A549 (cell line): Measurements from ENCODE around the gene MEIS1. TPM values are rescaled to one million over a fixed set of nuclear protein-coding genes. Genes with fewer than 3 reads are reported as not detected.

Experiments used
- ATAC-seq, 2 experiments: fragments of 200-7000 bp in 1 of 2; fragments of >200 bp in 1 of 2; cut with Nextera tagmentation in 1 of 2; cut with Tn5 transposase in 1 of 2; 3 replicates each; pipeline versions ENCODE4 v1.8.0 to v1.9.1; 2018 to 2020; ENCODE audit warnings: mild to moderate bottlenecking in 1 of 2, moderate library complexity in 1 of 2
- CTCF ChIA-PET: fragments of 300-600 bp; sonication (Branson Sonifier 250); formaldehyde crosslinking; extraction: SDS; loops from one replicate; lab custom pipeline; 2021; ENCODE audit warnings: antibody characterized with exemption, inconsistent platforms; lab: Yijun Ruan, JAX
- POLR2A ChIA-PET: fragments of 350-600 bp; formaldehyde crosslinking; extraction: SDS; loops from one replicate; lab custom pipeline; 2021; ENCODE audit warnings: antibody characterized with exemption, inconsistent platforms; lab: Yijun Ruan, JAX
- DNase-seq, 2 experiments: peaks; one replicate each; pipeline versions ENCODE4 v3.0.0 to v3.0.0-alpha.2; 2011 to 2016; ENCODE audit warnings: low read depth in 1 of 2, low spot score in 1 of 2
- FAIRE-seq: peaks from 2 replicates; lab custom pipeline; 2011; peaks lifted over from hg19 to GRCh38; lab: Jason Lieb, UNC
- H3K27ac ChIP-seq, 2 experiments: fragments of >200 bp; sonication (Bioruptor Twin); formaldehyde crosslinking; 3 replicates each; pipeline ENCODE4 v1.5.1; 2016 to 2017
- H3K4me1 ChIP-seq: fragments of >200 bp; sonication (Bioruptor Twin); formaldehyde crosslinking; 3 replicates; pipeline ENCODE4 v1.6.1; 2016
- H3K4me2 ChIP-seq: fragments of >200 bp; sonication (Bioruptor Twin); formaldehyde crosslinking; 3 replicates; pipeline ENCODE4 v1.6.1; 2016
- H3K4me3 ChIP-seq: fragments of >200 bp; sonication (Bioruptor Twin); formaldehyde crosslinking; 3 replicates; pipeline ENCODE4 v1.5.1; 2016
- H3K9me3 ChIP-seq: fragments of >200 bp; sonication (Bioruptor Twin); formaldehyde crosslinking; 3 replicates; pipeline ENCODE4 v1.6.1; 2016
- CBX2 ChIP-seq: fragments of 200-600 bp; sonication (generic); IDR thresholded peaks from 2 replicates; pipeline ENCODE4 v1.6.1; 2016; ENCODE audit warnings: low read depth, mild to moderate bottlenecking, borderline replicate concordance
- EHF ChIP-seq: fragments of 250-450 bp; sonication (Bioruptor Pico); IDR thresholded peaks from 2 replicates; pipeline ENCODE4 v1.5.0; 2020; ENCODE audit warnings: mild to moderate bottlenecking
- ELK1 ChIP-seq: fragments of 150-350 bp; IDR thresholded peaks from 2 replicates; pipeline ENCODE4 v1.6.1; 2014; ENCODE audit warnings: low read depth, mild to moderate bottlenecking, low read length
- EP300 ChIP-seq, 2 experiments: fragments of >200 bp; sonication (Bioruptor Twin); formaldehyde crosslinking; IDR thresholded peaks; 2 replicates in 1 of 2; 3 replicates in 1 of 2; pipeline ENCODE4 v1.6.1; 2016 to 2017
- FOSL2 ChIP-seq, 2 experiments: fragments of 450-650 bp in 1 of 2; fragments of >200 bp in 1 of 2; sonication (Bioruptor Twin) in 1 of 2; formaldehyde crosslinking; IDR thresholded peaks; 2 replicates each; pipeline versions ENCODE4 v1.5.0 to v1.6.1; 2016 to 2020; ENCODE audit warnings: mild to moderate bottlenecking in 1 of 2, moderate library complexity in 1 of 2
- HEYL ChIP-seq: fragments of 250-450 bp; sonication (Bioruptor Pico); IDR thresholded peaks from 2 replicates; pipeline ENCODE4 v1.8.0; 2021; ENCODE audit warnings: mild to moderate bottlenecking, moderate library complexity
- HMGXB4 ChIP-seq: fragments of 250-450 bp; sonication (Bioruptor Pico); IDR thresholded peaks from 2 replicates; pipeline ENCODE4 v1.5.0; 2021; ENCODE audit warnings: mild to moderate bottlenecking, moderate library complexity, borderline replicate concordance
- HOXB13 ChIP-seq: fragments of 250-450 bp; sonication (Bioruptor Pico); IDR thresholded peaks from 2 replicates; pipeline ENCODE4 v1.5.0; 2020; ENCODE audit warnings: low read depth, mild to moderate bottlenecking, moderate library complexity
- HOXB5 ChIP-seq: fragments of 250-450 bp; sonication (Bioruptor Pico); IDR thresholded peaks from 2 replicates; pipeline ENCODE4 v1.5.0; 2020; ENCODE audit warnings: mild to moderate bottlenecking, moderate library complexity
- MAX ChIP-seq: IDR thresholded peaks from 2 replicates; pipeline ENCODE4 v1.6.1; 2012
- MAZ ChIP-seq: fragments of 150-350 bp; IDR thresholded peaks from 2 replicates; pipeline ENCODE4 v1.6.1; 2014; ENCODE audit warnings: antibody characterized with exemption, low read depth, low read length, borderline replicate concordance
- MYC ChIP-seq: IDR thresholded peaks from 2 replicates; pipeline ENCODE4 v1.6.1; 2012; ENCODE audit warnings: mild to moderate bottlenecking, inconsistent platforms, low read length, improper control_type of control experiment, borderline replicate concordance
- NFE2L2 ChIP-seq: fragments of 150-350 bp; conservative IDR thresholded peaks from 2 replicates; pipeline ENCODE4 v1.6.1; 2014; ENCODE audit warnings: low read length
- POLR2A ChIP-seq: IDR thresholded peaks from 2 replicates; pipeline ENCODE4 v1.6.1; 2012; ENCODE audit warnings: mild to moderate bottlenecking, low read length
- POLR2AphosphoS2 ChIP-seq: conservative IDR thresholded peaks from 2 replicates; pipeline ENCODE4 v1.6.1; 2012; ENCODE audit warnings: low read length, improper control_type of control experiment, inconsistent platforms
- RAD21 ChIP-seq, 2 experiments: fragments of >200 bp in 1 of 2; sonication (Bioruptor Twin) in 1 of 2; formaldehyde crosslinking in 1 of 2; IDR thresholded peaks in 1 of 2; conservative IDR thresholded peaks in 1 of 2; 2 replicates in 1 of 2; 3 replicates in 1 of 2; pipeline ENCODE4 v1.6.1; 2012 to 2018; ENCODE audit warnings: inconsistent platforms in 1 of 2
- RARB ChIP-seq: fragments of 250-450 bp; sonication (Bioruptor Pico); IDR thresholded peaks from 2 replicates; pipeline ENCODE4 v1.8.0; 2021; ENCODE audit warnings: mild to moderate bottlenecking, moderate library complexity
- RCOR1 ChIP-seq: fragments of 150-350 bp; IDR thresholded peaks from 2 replicates; pipeline ENCODE4 v1.6.1; 2014; ENCODE audit warnings: antibody characterized with exemption, low read length, low read depth
- RNF2 ChIP-seq: fragments of 200-600 bp; sonication (generic); IDR thresholded peaks from 2 replicates; pipeline ENCODE4 v1.6.1; 2016; ENCODE audit warnings: low read depth, mild to moderate bottlenecking, antibody characterized with exemption, moderate library complexity, borderline replicate concordance
- TFCP2L1 ChIP-seq: fragments of 250-450 bp; sonication (Bioruptor Pico); IDR thresholded peaks from 2 replicates; pipeline ENCODE4 v1.5.0; 2021; ENCODE audit warnings: mild to moderate bottlenecking
- ZFP36 ChIP-seq: fragments of 450-650 bp; IDR thresholded peaks from 2 replicates; pipeline ENCODE4 v1.6.1; 2014; ENCODE audit warnings: borderline replicate concordance; ENCODE audit not compliant: partially characterized antibody
- ZNF302 ChIP-seq: fragments of 250-450 bp; sonication (Bioruptor Pico); IDR thresholded peaks from 2 replicates; pipeline ENCODE4 v1.9.0; 2021; ENCODE audit warnings: inconsistent platforms, mild to moderate bottlenecking, moderate library complexity
- ZSCAN20 ChIP-seq: fragments of 250-450 bp; sonication (Bioruptor Pico); IDR thresholded peaks from 2 replicates; pipeline ENCODE4 v1.8.0; 2022; ENCODE audit warnings: mild to moderate bottlenecking, moderate library complexity
- WGBS: methylation state at CpG from one replicate; pipeline ENCODE4 v1.1.6; 2017; ENCODE audit errors: missing lambda C conversion rate; 5-methylcytosine and 5-hydroxymethylcytosine counted together
- polyA plus RNA-seq, 4 experiments: library from polyadenylated mRNA; depleted of rRNA in 3 of 4; stranded (reverse); fragments of >200 nt; fragmentation: RNase III in 1 of 4; extraction: RNeasy Plus Mini Kit Qiagen cat#74134 plus additional on column Dnase treatment in 1 of 4; gene quantifications; 2 replicates in 3 of 4; 3 replicates in 1 of 4; pipeline ENCODE4 v1.2.3, GENCODE V29; 2011 to 2017

Gene MEIS1
- polyA plus RNA-seq, 2 of the 4 experiments (the other 2 are of a cell fraction) = 1.9 to 4.2 TPM

GRCh38 chr2:66508484-66509071 lies 73.7 kb downstream of the MEIS1 start (continued):
- no peak for TF ChIP-seq ELK1

GRCh38 chr2:66509326-66509811 lies 74.4 kb downstream of the MEIS1 start:
- DNase-seq (no peak), ATAC-seq (no peak)
- 66% methylated on average over 1 of the region's 1 CpG for WGBS

GRCh38 chr2:66512626-66513025 lies 77.7 kb downstream of the MEIS1 start:
- TF ChIP-seq HMGXB4 = no peak
- TF ChIP-seq, all 56 proteins: peak for 0

More at GRCh38 chr2:66509326-66509811, 74.4 kb downstream of the MEIS1 start:
- POLR2A ChIA-PET = no interaction called here
- Histone ChIP-seq H3K4me1 (no peaks in the 10 kb centered on the region), H3K9me3 (no peaks in the 10 kb centered on the region), H3K4me3 (no peak overlapping the region), H3K27ac (no peak overlapping the region), H3K4me2 (no peak overlapping the region)
- CTCF ChIA-PET = no interaction called here
- FAIRE-seq = no peak
- no peak for TF ChIP-seq HEYL (CRISPR knock-in tag)
- no peak for TF ChIP-seq EHF (CRISPR knock-in tag)
- no peak for TF ChIP-seq HOXB13 (CRISPR knock-in tag)
- TF ChIP-seq TFCP2L1 (CRISPR knock-in tag) = no peak
- no peak for TF ChIP-seq MAZ

GRCh38 chr2:66515743-66516142 lies 80.8 kb downstream of the MEIS1 start:
- Histone ChIP-seq H3K9me3 (no peaks in the 10 kb centered on the region), H3K4me2 (no peak overlapping the region), H3K27ac (no peak overlapping the region), H3K4me1 (no peaks in the 10 kb centered on the region), H3K4me3 (no peak overlapping the region)
- POLR2A ChIA-PET = no interaction called here
- DNase-seq (no peak), ATAC-seq (no peak), FAIRE-seq (no peak)
- 10% methylated on average over 2 of the region's 2 CpGs for WGBS
- CTCF ChIA-PET = no interaction called here
- no peak for TF ChIP-seq RARB
- TF ChIP-seq NFE2L2 = no peak
- no peak for TF ChIP-seq RCOR1
- no peak for TF ChIP-seq EP300 (IDR thresholded peaks at IDR 0.05)

More at GRCh38 chr2:66512626-66513025, 77.7 kb downstream of the MEIS1 start:
- ChIA-PET POLR2A (no interaction called here), CTCF (interaction anchor here (0.9 to 2.4 kb wide), 2 partner anchors 10 to 15 kb away, joined by 3 to 6 read pairs; no protein-coding TSS in a partner anchor)
- DNase-seq = no peak
- Histone ChIP-seq H3K27ac (no peak overlapping the region), H3K9me3 (no peaks in the 10 kb centered on the region), H3K4me2 (no peak overlapping the region), H3K4me1 (no peaks in the 10 kb centered on the region), H3K4me3 (no peak overlapping the region)
- no peak for FAIRE-seq
- no peak for ATAC-seq

- no peak overlapping the region for H3K4me3 ChIP-seq
- ChIA-PET CTCF (no interaction called here), POLR2A (no interaction called here)
- WGBS = 69% methylated on average over 8 of the region's 8 CpGs
- no peak overlapping the region for H3K4me2 ChIP-seq
- DNase-seq = no peak
- H3K9me3 ChIP-seq = no peaks in the 10 kb centered on the region
- no peak for FAIRE-seq
- ATAC-seq = no peak
- no peaks in the 10 kb centered on the region for H3K4me1 ChIP-seq
- H3K27ac ChIP-seq = no peak overlapping the region
- TF ChIP-seq MAX (no peak), ZFP36 (no peak), ZNF302 (CRISPR knock-in tag) (no peak), POLR2AphosphoS2 (no peak), POLR2A (no peak), FOSL2 (IDR thresholded peaks at IDR 0.05) (no peak), FOSL2 (CRISPR knock-in tag; IDR thresholded peaks at IDR 0.05) (no peak), RAD21 (conservative IDR thresholded peaks at IDR 0.05 in 1 of 2, IDR thresholded peaks at IDR 0.05 in 1 of 2) (no peak), HOXB5 (CRISPR knock-in tag) (no peak), MYC (no peak), RARB (no peak), ZSCAN20 (CRISPR knock-in tag) (no peak), HMGXB4 (no peak), RNF2 (no peak), CBX2 (no peak)
These were observed 81.6 kb downstream of the MEIS1 start for GRCh38 chr2:66516499-66516898.
